ENCODE data around the gene NR2E1. TPM values are rescaled to one million over a fixed set of nuclear protein-coding genes. Genes with fewer than 3 reads are reported as not detected.

Gene NR2E1
- total and polyA plus RNA-seq, 11 donors: not detected

- no peak for TF ChIP-seq CTCF (IDR thresholded peaks at IDR 0.05)
- TF ChIP-seq POLR2A (IDR thresholded peaks at IDR 0.05): no peak
- intact Hi-C loops (cut with DNase I): no loop called here
- WGBS, 4 donors: 73 to 84% (median 76%) methylated on average over 2 of the region's 2 CpGs
- no peak for DNase-seq
- no peak overlapping the region for H3K27ac ChIP-seq
- no peak for ATAC-seq
- H3K27me3 ChIP-seq: peaks cover 0 to 33% (median 8%) of the 10 kb centered on the region in 9 donors
- no peaks in the 10 kb centered on the region for H3K4me1 ChIP-seq
- no peaks in the 10 kb centered on the region for H3K9me3 ChIP-seq
- no peak overlapping the region for H3K4me3 ChIP-seq
- H3K36me3 ChIP-seq: no peaks in the 10 kb centered on the region
Observed at GRCh38 chr6:108186226-108186625, 20.4 kb downstream of the NR2E1 start.

- intact Hi-C loops (cut with DNase I): no loop called here
- no peak for ATAC-seq
- TF ChIP-seq POLR2A (IDR thresholded peaks at IDR 0.05): no peak
- no peak for TF ChIP-seq CTCF (IDR thresholded peaks at IDR 0.05)
- Histone ChIP-seq H3K4me1 (no peaks in the 10 kb centered on the region), H3K4me3 (no peak overlapping the region), H3K36me3 (no peaks in the 10 kb centered on the region), H3K27ac (no peak overlapping the region), H3K9me3 (no peaks in the 10 kb centered on the region), H3K27me3 (peaks cover 0 to 27% (median 4%) of the 10 kb centered on the region in 9 donors)
- no peak for DNase-seq
- WGBS, 4 donors: 83 to 88% (median 86%) methylated on average over 9 of the region's 9 CpGs
Observed at GRCh38 chr6:108187519-108187918, 21.7 kb downstream of the NR2E1 start.

GRCh38 chr6:108193131-108193530 is 27.3 kb downstream of the NR2E1 start:
- DNase-seq (no peak), ATAC-seq (no peak)
- H3K27ac ChIP-seq: no peak overlapping the region
- no peaks in the 10 kb centered on the region for H3K9me3 ChIP-seq
- no peaks in the 10 kb centered on the region for H3K4me1 ChIP-seq
- H3K36me3 ChIP-seq: no peaks in the 10 kb centered on the region
- intact Hi-C loops (cut with DNase I): no loop called here
- TF ChIP-seq CTCF (IDR thresholded peaks at IDR 0.05): no peak
- no peak for TF ChIP-seq POLR2A (IDR thresholded peaks at IDR 0.05)
- peaks cover 0 to 23% (median 4%) of the 10 kb centered on the region in 9 donors for H3K27me3 ChIP-seq
- H3K4me3 ChIP-seq: no peak overlapping the region
- WGBS, 4 donors: 50 to 92% (median 90%) methylated on average over 1 of the region's 1 CpG

GRCh38 chr6:108193835-108194234 is 28.0 kb downstream of the NR2E1 start:
- ATAC-seq (no peak), DNase-seq (no peak)
- TF ChIP-seq CTCF (IDR thresholded peaks at IDR 0.05) (no peak), POLR2A (IDR thresholded peaks at IDR 0.05) (no peak)
- Histone ChIP-seq H3K27me3 (peaks cover 0 to 23% (median 4%) of the 10 kb centered on the region in 9 donors), H3K4me3 (no peak overlapping the region), H3K4me1 (no peaks in the 10 kb centered on the region), H3K36me3 (no peaks in the 10 kb centered on the region), H3K9me3 (no peaks in the 10 kb centered on the region), H3K27ac (no peak overlapping the region)
- intact Hi-C loops (cut with DNase I): no loop called here
- WGBS, 4 donors: 76 to 94% (median 84%) methylated on average over 1 of the region's 1 CpG

Data from heart left ventricle (tissue), 16 donors.